Fibroblast of skin of right quadriceps (primary cell): ENCODE results near the gene OCA2.
A peak's percentile ranks its signal among the peaks of the same experiment; 100 is the strongest.
"Not testable (repeated sequence)": the region's sequence is repeated elsewhere in the genome, so short reads cannot be mapped to it uniquely, and the experiment has no call there.

Experiments
- DNase-seq: peaks from one replicate; pipeline ENCODE4 v3.0.0-alpha.2; 2013

The OCA2 gene

DNA sequence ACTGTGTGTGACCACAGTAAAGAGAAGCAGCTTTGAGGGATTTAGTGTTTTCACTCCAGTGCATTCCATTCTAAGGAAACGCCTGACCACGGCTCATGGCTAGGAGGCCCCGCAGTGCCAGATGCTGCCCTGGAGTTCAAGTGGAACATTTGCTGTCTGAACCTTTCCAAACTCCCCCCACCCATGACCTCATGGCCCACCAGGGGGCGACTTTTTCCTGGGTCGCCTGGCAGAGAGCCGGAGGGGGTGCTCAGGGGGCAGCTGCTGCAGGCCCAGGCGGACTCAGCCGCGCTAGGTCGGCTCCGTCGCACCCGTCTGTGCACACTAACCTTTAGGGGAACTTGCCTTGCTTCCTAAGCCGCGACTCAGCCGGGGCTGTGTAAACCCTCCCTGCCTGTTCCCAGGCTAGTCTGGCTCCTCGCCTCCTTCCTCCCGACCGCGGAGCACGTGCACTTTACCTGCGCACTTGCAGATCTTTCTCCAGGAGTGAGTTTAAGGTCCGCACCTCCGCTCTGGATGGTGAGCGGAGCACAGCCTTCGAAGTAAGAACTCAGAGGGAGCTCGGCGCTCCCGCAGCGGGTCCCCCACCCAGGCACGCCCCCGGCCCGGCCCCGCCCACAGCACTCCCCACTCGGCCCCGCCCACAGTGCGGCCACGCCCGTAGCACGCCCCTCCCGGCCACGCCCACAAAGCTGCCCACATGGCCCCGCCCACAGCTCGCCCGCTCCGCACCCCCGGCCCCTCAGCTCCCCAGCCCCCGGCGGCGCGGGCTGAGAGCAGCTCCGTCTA is at the start of gene OCA2:
Gene OCA2 (minus strand): TSS at position 550 of the 789 bp plus-strand sequence. CDS start 17,441 bp downstream, outside the sequence.
- DNase-seq: peak; percentile 36

DNA sequence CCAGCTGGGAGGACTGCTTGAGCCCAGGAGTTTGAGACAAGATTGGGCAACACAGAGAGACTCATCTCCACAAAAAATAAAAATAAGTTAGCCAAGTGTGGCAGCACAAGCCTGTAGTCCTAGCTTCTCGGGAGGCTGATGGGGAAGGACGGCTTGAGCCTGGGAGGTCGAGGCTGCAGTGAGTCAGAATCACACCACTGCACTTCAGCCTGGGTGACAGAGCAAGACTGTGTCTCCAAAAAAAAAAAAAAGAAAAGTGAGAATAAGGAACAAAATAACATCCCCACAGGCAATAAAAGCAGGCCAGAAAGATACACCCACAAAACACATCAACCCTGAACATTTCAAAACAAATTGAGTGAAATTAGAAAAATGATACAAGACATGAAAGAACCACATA is 48.7 kb upstream of the OCA2 start:
- no peak for DNase-seq

DNA sequence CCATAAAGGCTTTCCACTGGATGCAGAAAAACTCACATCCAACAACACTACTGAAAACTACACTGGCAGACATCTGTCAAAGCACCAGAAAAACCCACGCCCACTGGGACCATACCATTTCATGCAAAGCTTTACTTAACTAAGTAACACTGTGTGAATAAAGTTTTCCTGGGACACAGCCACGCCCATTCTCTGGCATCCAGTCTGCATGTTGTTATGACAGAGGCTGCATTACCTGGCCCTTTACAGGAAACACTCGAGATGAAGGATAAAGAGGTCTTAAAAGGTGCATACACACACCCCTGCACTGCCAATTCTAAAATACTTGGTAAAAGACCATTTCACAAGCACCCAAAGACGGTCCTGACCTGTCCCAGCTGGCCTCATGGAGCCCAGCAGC is 46.3 kb upstream of the OCA2 start:
- not testable (repeated sequence) for DNase-seq

DNA sequence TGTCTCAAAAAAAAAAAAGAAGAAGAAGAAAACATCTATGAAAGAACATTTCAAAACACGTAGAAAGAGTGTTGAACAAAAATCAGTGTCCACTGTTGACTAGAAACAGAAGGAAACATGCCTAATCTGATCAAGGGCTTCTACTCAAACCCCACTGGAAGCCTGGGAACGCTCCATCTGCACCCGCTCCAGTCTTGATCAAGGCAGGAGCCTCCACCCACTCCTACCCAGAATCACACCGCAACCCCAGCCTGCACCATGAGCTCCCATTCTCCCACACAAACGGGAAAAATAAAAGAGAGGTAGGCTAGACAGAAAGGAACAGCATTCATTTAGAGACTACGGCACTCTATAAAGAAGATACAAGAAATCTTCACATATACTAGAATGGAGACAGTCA is 40.9 kb upstream of the OCA2 start:
- DNase-seq: no peak

DNA sequence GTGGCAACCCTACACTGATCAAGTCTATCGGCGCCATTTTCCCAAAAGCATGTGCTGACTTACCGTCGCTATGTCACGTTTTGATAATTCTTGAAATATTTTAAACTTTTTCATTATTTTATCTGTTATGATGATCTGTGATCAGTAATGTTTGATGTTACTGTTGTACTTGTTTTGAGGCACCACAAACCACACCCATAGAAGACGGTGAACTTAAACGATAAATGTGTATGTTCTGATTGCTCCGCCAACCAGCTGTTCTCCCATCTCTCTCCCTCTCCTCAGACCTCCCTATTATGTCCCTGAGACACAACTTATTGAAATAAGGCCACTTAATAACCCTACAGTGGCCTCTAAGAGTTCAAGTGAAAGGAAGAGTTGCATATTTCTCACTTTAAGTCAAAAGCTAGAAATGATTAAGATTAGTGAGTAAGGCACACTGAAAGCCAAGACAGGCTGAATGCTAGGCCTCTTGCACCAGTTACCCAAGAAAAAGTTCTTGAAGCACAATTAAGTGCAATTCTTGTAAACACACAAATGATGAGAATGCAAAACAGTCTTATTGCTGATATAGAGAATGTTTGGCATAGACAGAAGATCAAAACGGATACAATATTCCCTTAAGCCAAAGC is 38.4 kb upstream of the OCA2 start:
- DNase-seq: not testable (repeated sequence)

- DNase-seq: not testable (repeated sequence)
Observed at GRCh38 chr15:28136236-28136904, 37.3 kb upstream of the OCA2 start.

DNA sequence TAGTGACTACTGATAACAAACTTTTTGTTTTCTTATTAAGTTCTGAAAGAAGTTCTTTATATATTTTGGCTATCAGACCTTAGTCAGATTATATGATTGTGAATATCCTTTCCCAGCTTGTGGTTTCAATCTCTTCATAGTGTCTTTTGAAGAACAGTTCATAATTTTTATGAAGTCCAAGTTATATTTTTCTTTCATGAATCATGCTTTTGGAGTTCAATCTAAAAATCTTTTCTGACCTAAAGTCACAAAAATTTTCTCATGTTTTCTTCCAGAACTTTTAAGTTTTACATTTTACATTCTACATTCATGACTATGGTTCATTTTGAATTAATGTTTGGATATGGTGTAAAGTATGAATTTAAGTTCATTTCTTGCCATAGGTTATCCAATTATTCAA is 34.2 kb upstream of the OCA2 start:
- peak; percentile 15 for DNase-seq

- DNase-seq: peak; percentile 12
Observed at GRCh38 chr15:28132524-28133275, 33.6 kb upstream of the OCA2 start.

GRCh38 chr15:28131946-28132345 is 32.8 kb upstream of the OCA2 start:
- DNase-seq: no peak

- no peak for DNase-seq
Observed at GRCh38 chr15:28131400-28131799, 32.3 kb upstream of the OCA2 start.

- no peak for DNase-seq
Observed at GRCh38 chr15:28130651-28131050, 31.5 kb upstream of the OCA2 start.

GRCh38 chr15:28129231-28129848 is 30.2 kb upstream of the OCA2 start:
- DNase-seq: no peak

- DNase-seq: no peak
Observed at GRCh38 chr15:28128031-28128430, 28.9 kb upstream of the OCA2 start.

- no peak for DNase-seq
Observed at GRCh38 chr15:28127036-28127435, 27.9 kb upstream of the OCA2 start.

DNA sequence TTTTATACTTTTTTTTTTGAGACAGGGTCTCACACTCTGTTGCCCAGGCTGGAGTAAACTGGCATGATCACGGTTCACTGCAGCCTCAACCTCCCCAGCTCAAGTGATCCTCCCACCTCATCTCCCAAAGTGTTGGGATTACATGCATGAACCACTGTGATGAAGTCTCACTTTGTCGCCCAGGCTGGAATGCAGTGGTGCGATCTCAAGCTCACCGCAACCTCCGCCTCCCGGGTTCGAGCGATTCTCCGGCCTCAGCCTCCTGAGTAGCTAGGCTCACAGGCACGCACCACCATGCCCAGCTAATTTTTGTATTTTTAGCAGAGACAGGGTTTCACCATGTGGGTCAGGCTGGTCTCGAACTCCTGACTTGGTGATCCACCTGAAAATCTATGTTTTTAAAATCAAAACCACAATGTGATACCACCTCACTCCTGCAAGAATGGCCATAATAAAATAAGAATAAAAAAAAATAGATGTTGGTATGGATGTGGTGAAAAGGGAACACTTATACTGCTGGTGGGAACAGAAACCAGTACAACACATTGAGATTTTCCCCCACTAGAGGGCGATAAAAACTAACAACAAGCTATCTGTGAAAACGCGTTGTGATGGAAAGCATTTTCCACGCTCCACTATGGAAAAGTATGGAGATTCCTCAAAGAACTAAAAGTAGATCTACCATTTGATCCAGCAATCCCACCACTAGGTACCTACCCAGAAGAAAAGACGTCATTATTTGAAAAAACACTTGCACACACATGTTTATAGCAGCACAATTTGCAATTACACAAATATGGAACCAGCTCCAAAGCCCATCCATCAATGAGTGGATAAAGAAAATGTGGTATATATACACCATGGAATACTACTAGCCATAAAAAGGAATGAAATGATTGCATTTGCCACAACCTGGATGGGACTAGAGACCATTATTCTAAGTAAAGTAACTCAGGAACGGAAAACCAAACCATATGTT is 26.8 kb upstream of the OCA2 start:
- DNase-seq: peak; percentile 46

- no peak for DNase-seq
Observed at GRCh38 chr15:28124841-28125240, 25.7 kb upstream of the OCA2 start.

DNA sequence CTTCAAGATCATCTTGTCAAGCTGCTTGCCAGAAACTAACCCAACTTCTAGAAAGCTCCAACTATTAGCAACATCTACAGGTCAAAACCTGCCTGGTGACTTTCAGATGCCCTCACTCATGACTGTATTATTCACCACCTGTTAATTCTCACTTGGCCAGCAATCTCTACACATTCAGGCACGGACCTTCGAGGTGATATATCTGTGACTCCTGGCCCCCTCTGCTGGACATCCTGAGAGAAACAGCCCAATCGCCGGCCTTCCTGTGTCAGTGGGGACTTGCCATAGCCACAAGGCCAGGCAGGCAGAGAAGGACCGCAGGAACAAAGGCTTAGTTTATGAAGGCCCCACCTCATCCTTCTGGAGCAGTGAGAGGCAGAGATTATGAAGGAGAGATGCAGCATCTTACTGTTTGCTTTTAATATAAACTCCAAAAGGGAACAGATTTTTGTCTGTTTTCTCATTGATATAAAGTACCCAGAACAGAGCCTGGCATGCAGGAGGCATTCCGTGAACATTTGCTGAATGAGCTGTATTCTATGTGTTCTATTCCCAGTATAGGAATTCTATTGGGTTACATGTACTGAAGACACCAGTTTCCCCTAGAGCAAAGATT is 24.4 kb upstream of the OCA2 start:
- peak; percentile 65 for DNase-seq

DNA sequence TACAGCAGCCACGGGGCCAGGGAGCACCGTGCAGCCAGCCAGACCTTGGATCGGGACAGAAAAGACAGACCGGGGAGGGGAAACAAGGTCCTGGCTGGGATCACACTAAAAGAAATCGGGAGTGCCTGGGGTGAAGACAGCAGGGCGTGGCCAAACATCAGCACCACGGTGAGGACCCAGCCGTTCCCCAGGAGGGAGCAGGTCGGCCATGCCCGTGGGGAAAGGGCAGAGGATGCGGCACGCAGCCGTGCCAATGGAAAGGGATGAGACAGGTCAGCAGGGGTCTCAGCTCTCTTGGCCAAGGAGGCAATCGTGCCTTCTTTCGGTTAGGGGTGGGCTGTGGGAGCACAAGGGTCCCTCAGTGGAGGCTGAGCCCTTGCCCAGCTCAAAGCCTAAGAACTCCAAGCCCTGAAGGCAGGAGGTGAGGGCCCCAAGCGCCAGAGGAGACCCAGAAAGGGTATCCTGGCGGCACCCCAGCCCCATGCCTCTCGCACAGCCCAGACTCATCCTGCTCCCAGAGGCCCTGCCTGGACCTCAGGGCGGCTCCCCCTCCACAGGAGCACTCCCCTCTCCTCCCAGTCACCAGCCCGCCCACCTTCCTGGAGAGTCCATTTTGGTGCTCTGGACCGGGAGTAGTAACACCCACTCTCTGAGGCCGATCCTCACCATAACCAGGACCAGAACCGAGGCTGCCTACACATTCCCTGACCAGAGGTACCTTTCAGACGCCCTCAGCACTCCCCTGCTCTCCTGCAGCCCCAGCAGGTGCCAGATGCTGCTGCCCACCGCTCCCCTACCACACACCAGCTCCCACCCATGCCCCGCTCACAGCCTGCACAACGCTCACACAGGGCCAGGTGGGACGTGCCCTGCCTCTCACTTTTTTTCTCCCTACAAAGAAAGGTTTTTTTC is 23.2 kb upstream of the OCA2 start:
- DNase-seq: no peak

GRCh38 chr15:28121577-28121976 is 22.5 kb upstream of the OCA2 start:
- DNase-seq: not testable (repeated sequence)

GRCh38 chr15:28120359-28120640 is 21.2 kb upstream of the OCA2 start:
- no peak for DNase-seq
